T1000 (cell line): Measurements from ENCODE around the gene KIRREL3.

Source experiments
- DNase-seq: peaks from one replicate; lab custom pipeline; 2025; ENCODE audit warnings: mixed read lengths; lab: John Stamatoyannopoulos, UW

The KIRREL3 gene

DNA sequence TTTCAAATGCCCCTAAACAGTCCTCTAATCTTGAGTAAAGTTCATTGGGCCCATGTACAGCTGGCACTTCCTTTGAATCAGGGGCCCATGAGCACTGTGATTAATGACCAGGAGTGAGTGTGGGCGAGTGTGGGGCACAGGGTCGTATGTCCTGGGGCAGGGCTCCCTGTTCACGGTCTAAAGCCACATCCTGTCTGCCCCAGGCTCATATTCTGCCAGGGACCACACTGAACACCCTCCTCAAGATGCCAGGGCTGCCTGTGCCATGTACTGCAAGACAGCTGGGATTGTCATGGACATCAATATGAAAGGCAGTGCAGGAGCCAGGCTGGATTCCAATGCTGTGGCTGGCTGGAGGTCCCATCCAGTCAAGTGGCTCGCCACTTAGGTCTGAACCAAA lies 130.5 kb downstream of the KIRREL3 start:
- DNase-seq = no peak

- no peak for DNase-seq
These were observed 131.8 kb downstream of the KIRREL3 start for GRCh38 chr11:126868741-126869140.

DNA sequence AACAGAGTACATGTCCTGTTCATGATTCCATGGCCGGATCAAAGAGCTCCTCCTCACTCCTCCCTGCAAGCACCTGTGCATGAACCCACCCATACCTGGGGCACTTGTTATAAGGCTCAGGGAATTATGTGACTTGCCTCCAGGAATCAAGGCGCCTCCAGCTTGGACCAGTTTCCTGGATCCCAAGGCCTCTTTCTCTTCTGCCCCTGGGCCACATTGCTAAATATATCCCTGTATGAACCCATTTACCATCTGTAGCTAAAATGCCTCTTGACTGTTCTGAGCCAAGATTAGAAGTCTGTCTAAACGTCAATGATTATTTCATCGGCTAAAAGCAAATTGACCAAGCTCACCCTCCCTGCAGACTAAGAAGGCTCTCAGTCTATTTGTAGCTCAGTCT lies 135.6 kb downstream of the KIRREL3 start:
- DNase-seq = no peak

GRCh38 chr11:126863294-126863997 lies 137.1 kb downstream of the KIRREL3 start:
- DNase-seq = no peak

DNA sequence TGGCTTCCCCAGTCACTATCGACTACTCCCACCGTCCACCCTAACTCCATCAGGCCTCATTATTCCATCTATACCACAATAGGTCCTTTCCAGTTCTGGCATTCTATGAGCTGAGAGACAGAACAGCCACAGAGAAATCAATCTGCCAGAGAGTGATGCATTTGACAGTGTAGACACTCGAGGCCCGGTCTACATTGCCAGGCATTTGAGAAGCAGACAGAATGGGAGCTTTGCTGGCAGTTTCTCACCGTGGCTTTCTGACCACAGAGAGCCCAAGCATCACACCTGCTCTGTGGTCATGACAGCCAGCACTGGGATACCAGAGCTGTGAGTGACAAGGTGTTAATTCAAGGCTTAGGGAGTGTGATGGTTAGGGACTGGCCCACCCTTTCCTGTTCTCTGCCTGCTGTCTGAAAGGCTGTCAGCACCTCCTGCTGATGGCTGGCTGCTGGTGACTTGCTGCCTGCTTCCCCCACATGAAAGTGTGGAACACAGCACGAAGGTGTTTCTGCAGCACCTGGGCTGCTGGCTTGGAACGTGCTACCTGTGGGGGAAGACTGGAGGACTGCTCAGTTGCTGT lies 137.8 kb downstream of the KIRREL3 start:
- no peak for DNase-seq

DNA sequence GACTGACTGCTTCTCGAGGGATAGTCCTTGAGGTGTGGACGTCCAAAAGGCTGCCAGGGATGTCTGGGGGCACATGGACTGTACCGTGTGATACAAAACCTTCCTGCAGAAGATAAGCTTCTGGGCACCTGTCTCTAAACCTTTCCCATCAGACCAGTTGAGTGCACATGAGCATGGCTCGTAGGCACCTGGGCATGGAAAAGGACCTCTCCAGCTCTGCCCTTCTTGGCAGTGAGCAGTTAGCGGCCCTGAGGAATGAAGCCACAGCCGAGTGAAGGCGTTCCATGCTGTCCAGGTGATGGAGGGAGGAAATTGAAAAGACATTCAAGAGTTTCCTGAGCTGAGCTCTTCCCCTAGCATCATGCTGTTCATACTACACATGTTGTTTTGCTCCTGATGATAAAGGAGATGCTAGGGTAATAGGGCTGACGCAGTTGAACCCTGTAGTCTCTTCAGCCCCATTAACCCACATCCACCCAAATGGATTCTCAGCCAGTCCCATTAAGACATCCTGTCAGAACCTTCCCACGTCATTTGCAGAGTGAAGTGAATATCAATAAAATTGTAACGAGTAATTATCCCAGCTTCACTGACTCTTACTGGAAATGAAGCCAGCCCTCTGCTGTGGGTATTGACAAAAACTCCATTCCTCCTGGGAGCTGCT lies 138.6 kb downstream of the KIRREL3 start:
- no peak for DNase-seq

DNA sequence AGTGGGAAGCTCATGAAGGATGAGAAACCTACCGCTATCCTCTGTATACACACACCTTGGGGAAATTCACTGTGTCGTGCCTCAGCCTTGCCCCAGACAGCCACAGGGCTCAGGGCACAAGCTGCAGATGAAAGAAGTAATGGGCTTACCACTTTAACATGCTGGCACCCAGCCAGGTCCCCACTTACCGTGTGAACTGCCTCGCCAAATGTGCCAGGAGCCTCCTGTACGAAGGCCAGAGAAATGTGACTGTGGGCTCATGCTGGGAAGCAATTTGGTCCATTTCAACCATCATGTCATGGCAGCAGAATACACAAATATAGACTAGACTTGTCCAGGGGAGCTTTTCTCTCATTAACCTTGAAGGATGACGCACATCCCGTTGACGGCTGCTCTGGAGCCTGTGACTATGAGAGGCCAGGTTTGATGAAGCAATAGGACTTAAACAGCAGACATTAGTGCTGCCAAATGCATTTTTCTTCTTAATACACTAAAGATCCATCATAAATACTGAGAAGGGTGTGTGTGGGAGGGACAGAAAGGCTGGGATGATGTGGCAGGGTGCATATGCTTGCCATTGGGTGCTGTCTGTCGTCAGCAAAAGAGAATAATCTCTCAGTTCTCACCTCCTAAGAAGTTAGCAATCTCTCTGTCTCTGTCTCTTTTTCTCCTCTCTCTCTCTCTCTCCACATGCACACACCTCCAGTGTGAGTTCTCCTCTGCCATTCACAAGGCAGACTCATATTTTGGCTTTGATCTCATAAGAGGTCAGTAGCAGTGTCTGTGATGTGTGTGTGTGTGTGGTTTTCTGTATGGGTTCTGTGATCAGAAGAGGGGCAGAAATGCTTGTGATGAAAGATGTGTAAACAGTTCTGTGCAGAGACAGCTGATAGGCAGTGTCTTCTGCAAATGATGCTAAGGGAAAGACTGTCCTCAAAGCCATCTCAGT lies 142.4 kb downstream of the KIRREL3 start:
- DNase-seq = no peak

DNA sequence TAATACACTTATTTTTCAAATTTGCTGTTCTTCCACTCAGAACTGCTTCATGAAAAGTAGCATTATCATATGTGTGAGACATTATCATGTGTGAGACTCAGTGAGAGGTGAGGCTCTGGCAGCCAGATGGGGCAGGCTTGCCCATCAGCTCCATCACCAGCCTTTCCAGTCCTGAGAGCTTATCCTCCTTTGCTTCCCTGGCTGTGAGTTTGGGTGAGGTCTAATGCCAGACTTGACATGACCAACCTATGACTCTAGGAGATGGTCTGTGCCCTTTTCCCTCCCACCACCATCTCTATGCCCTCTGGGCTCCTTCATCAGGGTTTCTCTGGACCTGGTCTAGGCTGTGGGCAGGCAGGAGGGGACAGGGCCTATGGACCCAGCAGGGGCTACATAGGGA lies 145.0 kb downstream of the KIRREL3 start:
- DNase-seq = no peak

- DNase-seq = no peak
These were observed 146.8 kb downstream of the KIRREL3 start for GRCh38 chr11:126853732-126854131.

GRCh38 chr11:126844789-126845188 lies 155.8 kb downstream of the KIRREL3 start:
- no peak for DNase-seq

DNA sequence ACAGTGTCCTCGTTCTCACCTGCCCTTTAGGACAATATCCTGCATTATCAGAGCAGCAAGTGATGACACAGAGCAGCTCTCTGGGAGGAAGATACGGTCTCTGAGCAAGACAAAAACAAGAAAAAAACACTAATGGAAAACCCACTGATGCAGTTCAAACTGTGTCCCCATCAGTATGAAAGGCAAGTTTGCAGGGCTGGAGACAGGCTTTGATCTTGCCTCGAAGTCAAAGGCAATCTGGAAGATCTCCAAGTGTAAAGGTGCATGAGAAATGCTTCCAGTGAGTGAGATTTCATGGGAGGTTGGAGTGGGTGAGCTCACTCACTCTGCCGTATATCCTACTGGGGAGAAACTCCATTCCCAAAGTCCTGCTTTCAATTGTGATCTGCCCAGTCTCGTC lies 157.5 kb downstream of the KIRREL3 start:
- no peak for DNase-seq

- no peak for DNase-seq
These were observed 158.6 kb downstream of the KIRREL3 start for GRCh38 chr11:126841999-126842398.

DNA sequence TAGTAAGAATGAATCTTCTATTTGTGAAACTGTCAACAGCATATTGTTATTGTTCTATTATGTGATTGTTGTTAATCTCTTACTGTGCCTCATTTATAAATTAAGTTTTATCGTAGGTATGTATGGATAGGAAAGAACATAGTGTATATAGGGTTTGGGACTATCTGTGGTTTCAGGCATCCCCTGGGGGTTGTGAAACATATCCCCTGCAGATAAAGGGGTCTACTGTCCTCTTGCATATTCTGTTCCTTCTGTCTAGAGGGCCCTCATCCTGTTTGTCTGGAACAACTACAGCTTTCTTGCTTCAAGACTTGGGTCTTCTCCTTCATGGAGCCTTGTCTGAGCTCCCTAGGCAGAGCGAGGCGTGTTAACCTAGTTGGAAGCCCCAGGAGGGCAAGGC lies 159.6 kb downstream of the KIRREL3 start:
- no peak for DNase-seq

GRCh38 chr11:126840201-126840886 lies 160.2 kb downstream of the KIRREL3 start:
- DNase-seq = no peak

DNA sequence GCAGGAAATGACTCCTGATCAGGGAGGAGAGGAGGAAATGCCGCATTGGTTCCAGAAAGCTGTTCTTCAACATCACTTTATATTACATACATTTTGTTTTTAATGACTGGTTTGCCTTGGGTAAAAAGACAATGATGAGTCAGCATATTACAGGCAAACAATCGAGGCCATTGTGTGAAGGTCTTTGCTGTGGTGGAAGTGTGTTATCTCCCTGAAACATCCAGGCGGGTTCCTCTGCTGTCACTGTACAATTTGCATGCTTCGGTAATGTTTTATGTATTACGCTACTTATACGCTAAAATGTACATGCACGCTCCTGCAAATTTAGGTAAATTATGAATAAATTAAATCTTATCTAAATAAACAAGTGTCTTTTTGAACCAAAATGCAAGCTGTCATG lies 161.1 kb downstream of the KIRREL3 start:
- DNase-seq = no peak

DNA sequence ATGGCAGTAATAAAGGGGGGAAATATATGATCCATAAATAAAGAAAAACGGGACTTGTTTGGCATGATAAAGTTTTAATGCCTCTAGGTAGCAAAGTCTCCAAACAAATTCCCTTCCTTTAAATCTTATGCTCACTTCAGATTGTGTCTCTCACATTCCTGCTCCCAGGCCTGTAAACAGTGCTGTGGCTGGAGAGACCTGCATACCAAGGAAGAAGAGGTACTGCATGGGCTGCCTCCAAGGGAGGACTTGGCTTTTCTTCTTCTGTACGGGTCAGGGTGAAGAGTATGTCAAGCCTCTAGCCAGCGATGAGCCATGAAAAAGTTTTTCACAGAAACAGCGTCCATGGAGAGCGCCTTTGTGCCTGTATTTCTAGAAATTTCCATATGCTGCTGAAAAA lies 161.8 kb downstream of the KIRREL3 start:
- no peak for DNase-seq

DNA sequence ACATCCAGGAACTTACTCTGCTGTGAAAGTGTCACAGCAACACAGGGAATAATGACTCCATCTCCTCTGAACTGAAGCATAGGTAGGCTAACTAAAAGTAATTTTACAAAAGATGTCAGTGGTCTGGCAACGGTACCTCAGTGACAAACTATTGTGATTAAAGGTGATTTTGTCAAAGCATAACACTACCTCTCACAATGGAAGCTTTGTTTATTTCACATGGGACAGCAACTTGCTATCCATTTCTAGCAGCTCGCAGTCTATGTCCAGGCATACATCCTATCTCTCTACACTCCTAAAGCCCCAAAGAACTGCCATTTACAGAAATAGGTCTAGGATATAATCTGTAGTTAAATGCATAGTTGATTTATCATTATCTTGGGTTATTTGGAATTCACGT lies 163.0 kb downstream of the KIRREL3 start:
- no peak for DNase-seq

GRCh38 chr11:126834573-126834972 lies 166.0 kb downstream of the KIRREL3 start:
- DNase-seq = no peak

GRCh38 chr11:126834149-126834548 lies 166.4 kb downstream of the KIRREL3 start:
- DNase-seq = peak; percentile 21

GRCh38 chr11:126833065-126833464 lies 167.5 kb downstream of the KIRREL3 start:
- DNase-seq = no peak

GRCh38 chr11:126832387-126832786 lies 168.2 kb downstream of the KIRREL3 start:
- no peak for DNase-seq
